HepG2 (cell line): Measurements from ENCODE around the gene IRX4.
A peak's percentile ranks its signal among the peaks of the same experiment; 100 is the strongest.

ENCODE experiments used
- ATRX ChIP-seq: sonication (generic); formaldehyde crosslinking; IDR thresholded peaks from 2 replicates; pipeline ENCODE4 v1.4.0; 2020; ENCODE audit warnings: missing genetic modification reagents, borderline replicate concordance
- EED ChIP-seq: sonication (generic); formaldehyde crosslinking; IDR thresholded peaks from 2 replicates; pipeline ENCODE4 v1.5.0; 2020; ENCODE audit warnings: mild to moderate bottlenecking, missing genetic modification reagents
- EZH2 ChIP-seq: conservative IDR thresholded peaks from 2 replicates; pipeline ENCODE4 v1.6.1; 2012; ENCODE audit warnings: mild to moderate bottlenecking, low read depth, low read length, moderate library complexity
- MXI1 ChIP-seq: IDR thresholded peaks from 3 replicates; pipeline ENCODE4 v1.6.1; 2012; ENCODE audit warnings: low read depth, low read length, inconsistent platforms, borderline replicate concordance
- NFIC ChIP-seq: IDR thresholded peaks from 2 replicates; pipeline ENCODE4 v1.6.1; 2012; ENCODE audit warnings: mild to moderate bottlenecking, low read length, inconsistent platforms
- POLR2A ChIP-seq, 2 experiments: IDR thresholded peaks; 2 replicates each; pipeline ENCODE4 v1.6.1; 2011; ENCODE audit warnings: low read depth in 2 of 2, low read length in 2 of 2, mild to moderate bottlenecking in 1 of 2, moderate library complexity in 1 of 2; ENCODE audit not compliant: insufficient read depth in 1 of 2
- POLR2AphosphoS5 ChIP-seq: IDR thresholded peaks from 2 replicates; pipeline ENCODE4 v1.6.1; 2012; ENCODE audit warnings: low read depth, low read length
- RNF2 ChIP-seq: fragments of 450-650 bp; conservative IDR thresholded peaks from 2 replicates; pipeline ENCODE4 v1.6.1; 2016; ENCODE audit warnings: low read depth
- TCF12 ChIP-seq, 2 experiments: fragments of 450-650 bp in 1 of 2; sonication (generic) in 1 of 2; formaldehyde crosslinking in 1 of 2; IDR thresholded peaks; 2 replicates each; pipeline versions ENCODE4 v1.6.1 to v1.8.0; 2017 to 2022; ENCODE audit warnings: antibody characterized with exemption in 1 of 2, mild to moderate bottlenecking in 1 of 2, missing genetic modification reagents in 1 of 2, moderate library complexity in 1 of 2
- TEAD3 ChIP-seq: optimal IDR thresholded peaks from 2 replicates; pipeline ENCODE3; 2016; ENCODE audit warnings: borderline replicate concordance
- ZNF564 ChIP-seq: sonication (generic); formaldehyde crosslinking; IDR thresholded peaks from 2 replicates; pipeline ENCODE4 v1.8.1; 2023; ENCODE audit warnings: mild to moderate bottlenecking, missing genetic modification reagents
- ZSCAN31 ChIP-seq: sonication (generic); formaldehyde crosslinking; IDR thresholded peaks from 2 replicates; pipeline ENCODE4 v1.5.0; 2020; ENCODE audit warnings: low read depth, mild to moderate bottlenecking, missing genetic modification reagents
- TF ChIP-seq, protein P1 (sequence below): sonication (generic); formaldehyde crosslinking; IDR thresholded peaks from 2 replicates; pipeline ENCODE4 v1.5.0; 2020; ENCODE audit warnings: mild to moderate bottlenecking, missing genetic modification reagents, moderate library complexity
- TF ChIP-seq, protein P2 (sequence below): sonication (generic); formaldehyde crosslinking; IDR thresholded peaks from 2 replicates; pipeline ENCODE4 v1.4.0; 2020; ENCODE audit warnings: missing genetic modification reagents

DNA sequence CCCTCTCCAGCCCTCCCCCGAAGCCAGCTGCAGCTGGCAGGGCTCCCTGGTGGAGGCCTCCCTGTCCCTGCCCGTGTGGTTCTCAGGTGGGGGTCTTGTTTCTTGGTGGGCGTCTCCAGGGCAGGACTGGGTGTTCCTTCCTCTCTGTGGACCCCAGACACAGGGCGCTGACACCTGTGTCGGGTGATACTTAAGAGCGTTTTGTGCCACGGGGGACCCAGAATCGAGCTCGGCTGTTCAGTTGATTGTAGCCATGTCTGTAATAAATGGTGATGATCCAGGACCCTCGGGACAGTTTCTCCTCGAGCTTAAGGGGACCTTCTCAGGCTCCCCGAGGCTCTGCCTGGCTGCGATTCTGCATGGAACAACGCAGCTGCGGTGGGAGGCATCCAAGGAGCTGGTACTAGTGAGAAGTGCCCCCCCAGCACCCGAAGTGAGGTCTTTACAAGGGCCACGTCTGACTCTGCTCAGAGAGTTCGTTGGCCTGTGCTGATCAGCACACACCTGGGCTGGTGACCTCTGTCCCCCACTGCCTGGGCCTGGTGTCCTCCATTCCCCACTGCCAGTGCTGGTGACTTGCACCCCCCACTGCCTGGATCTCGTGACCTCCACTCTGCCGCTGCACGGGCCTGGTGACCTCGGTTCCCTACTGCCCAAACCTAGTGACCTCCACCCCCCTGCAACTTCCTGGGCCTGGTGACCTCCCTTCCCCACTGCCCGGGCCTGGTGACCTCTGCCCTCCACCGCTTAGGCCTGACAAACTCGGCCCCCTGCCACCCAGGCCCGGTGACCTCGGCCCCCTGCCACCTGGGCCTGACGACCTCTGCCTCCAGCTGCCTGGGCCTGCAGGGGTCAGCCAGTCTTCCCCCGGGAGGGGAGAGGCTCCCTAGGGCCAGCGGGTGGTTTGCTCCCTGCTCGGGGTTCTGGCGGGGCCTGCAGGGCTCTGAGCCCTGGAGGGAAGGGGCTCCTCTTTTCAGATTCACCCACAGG, 45.5 kb downstream of the IRX4 start:
- TF ChIP-seq, protein P1, sequence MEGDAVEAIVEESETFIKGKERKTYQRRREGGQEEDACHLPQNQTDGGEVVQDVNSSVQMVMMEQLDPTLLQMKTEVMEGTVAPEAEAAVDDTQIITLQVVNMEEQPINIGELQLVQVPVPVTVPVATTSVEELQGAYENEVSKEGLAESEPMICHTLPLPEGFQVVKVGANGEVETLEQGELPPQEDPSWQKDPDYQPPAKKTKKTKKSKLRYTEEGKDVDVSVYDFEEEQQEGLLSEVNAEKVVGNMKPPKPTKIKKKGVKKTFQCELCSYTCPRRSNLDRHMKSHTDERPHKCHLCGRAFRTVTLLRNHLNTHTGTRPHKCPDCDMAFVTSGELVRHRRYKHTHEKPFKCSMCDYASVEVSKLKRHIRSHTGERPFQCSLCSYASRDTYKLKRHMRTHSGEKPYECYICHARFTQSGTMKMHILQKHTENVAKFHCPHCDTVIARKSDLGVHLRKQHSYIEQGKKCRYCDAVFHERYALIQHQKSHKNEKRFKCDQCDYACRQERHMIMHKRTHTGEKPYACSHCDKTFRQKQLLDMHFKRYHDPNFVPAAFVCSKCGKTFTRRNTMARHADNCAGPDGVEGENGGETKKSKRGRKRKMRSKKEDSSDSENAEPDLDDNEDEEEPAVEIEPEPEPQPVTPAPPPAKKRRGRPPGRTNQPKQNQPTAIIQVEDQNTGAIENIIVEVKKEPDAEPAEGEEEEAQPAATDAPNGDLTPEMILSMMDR (CRISPR knock-in tag) = no peak
- TF ChIP-seq TCF12 (IDR thresholded peaks at IDR 0.05) (no peak), TCF12 (CRISPR knock-in tag; IDR thresholded peaks at IDR 0.05) (no peak), ZNF564 (CRISPR knock-in tag) (no peak), ATRX (no peak), POLR2AphosphoS5 (no peak), EZH2 (no peak), NFIC (no peak), TEAD3 (CRISPR knock-in tag) (no peak), EED (CRISPR knock-in tag) (0 out of 2 replicates have a peak, but pooled peaks have one; percentile 24), POLR2A (IDR thresholded peaks at IDR 0.05; ENCODE audit: insufficient read depth in 1 of 2, low read depth in 2 of 2, low read length in 2 of 2) (no peak), RNF2 (0 out of 2 replicates have a peak, but pooled peaks have one; percentile 28), ZSCAN31 (CRISPR knock-in tag) (no peak), MXI1 (no peak)
- TF ChIP-seq, protein P2, sequence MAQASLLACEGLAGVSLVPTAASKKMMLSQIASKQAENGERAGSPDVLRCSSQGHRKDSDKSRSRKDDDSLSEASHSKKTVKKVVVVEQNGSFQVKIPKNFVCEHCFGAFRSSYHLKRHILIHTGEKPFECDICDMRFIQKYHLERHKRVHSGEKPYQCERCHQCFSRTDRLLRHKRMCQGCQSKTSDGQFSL = peak; percentile 92
